HCT116 (cell line): ENCODE results near the gene TNN. TPM values are rescaled to one million over a fixed set of nuclear protein-coding genes. Genes with fewer than 3 reads are reported as not detected.

Experiments used
- ATAC-seq: fragments of 200-7000 bp; cut with Tn5 transposase; 2 replicates; pipeline ENCODE4 v1.9.1; 2020; ENCODE audit warnings: mild to moderate bottlenecking, moderate library complexity
- BruUV-seq: library from RNA; stranded (reverse); fragments of 400-500 nt; replicated peaks from 2 replicates; lab custom pipeline; 2021; lab: Mats Ljungman, UMichigan
- CTCF ChIA-PET: fragments of 300-600 bp; sonication (Branson Sonifier 250); formaldehyde crosslinking; loops from one replicate; lab custom pipeline; 2021; ENCODE audit warnings: antibody characterized with exemption; lab: Charles Lee
- POLR2A ChIA-PET: fragments of 300-600, 350-600 bp; sonication (Branson Sonifier 250); formaldehyde crosslinking; loops from one replicate; lab custom pipeline; 2021; ENCODE audit warnings: antibody characterized with exemption; lab: Charles Lee
- RAD21 ChIA-PET, 2 experiments: fragments of 300-600 bp; sonication (Branson Sonifier 250); formaldehyde crosslinking; loops; one replicate each; lab custom pipeline; 2023; ENCODE audit warnings: low total read pairs in 2 of 2; ENCODE audit not compliant: uncharacterized antibody in 2 of 2, unreplicated experiment in 2 of 2, low non-redundant PET in 1 of 2; lab: Charles Lee
- DNase-seq: peaks from one replicate; pipeline ENCODE4 v3.0.0-alpha.2; 2010; ENCODE audit warnings: low read depth, low spot score
- H2AFZ ChIP-seq: fragments of 200-600 bp; shearing (Covaris generic), sonication (generic); 2 replicates; pipeline ENCODE4 v1.6.1; 2017; ENCODE audit warnings: low read depth, mixed run types, mixed read lengths, antibody characterized with exemption, low read length; ENCODE audit not compliant: poor library complexity, severe bottlenecking
- H3K27ac ChIP-seq: 2 replicates; pipeline ENCODE4 v1.5.1; 2012; ENCODE audit warnings: low read depth, low read length
- H3K27me3 ChIP-seq: fragments of 200-600 bp; sonication (generic); 2 replicates; pipeline ENCODE4 v1.6.1; 2016; ENCODE audit warnings: mixed run types, low read length, mixed read lengths; ENCODE audit not compliant: insufficient read depth
- H3K36me3 ChIP-seq, 2 experiments: fragments of 200-500 bp in 1 of 2; fragments of 200-600 bp in 1 of 2; sonication (Bioruptor generic) in 1 of 2; sonication (generic) in 1 of 2; 2 replicates each; pipeline versions ENCODE4 v1.5.1 to v1.6.1; 2014 to 2016; ENCODE audit warnings: low read length in 2 of 2, inconsistent platforms in 1 of 2, mixed read lengths in 1 of 2, mixed run types in 1 of 2; ENCODE audit not compliant: insufficient read depth in 2 of 2, control insufficient read depth in 1 of 2
- H3K4me1 ChIP-seq, 2 experiments: fragments of 200-600 bp in 1 of 2; sonication (generic) in 1 of 2; 2 replicates each; pipeline versions ENCODE4 v1.5.1 to v1.6.1; 2012 to 2017; ENCODE audit warnings: low read length in 2 of 2, inconsistent platforms in 1 of 2, mild to moderate bottlenecking in 1 of 2, mixed read lengths in 1 of 2, mixed run types in 1 of 2, moderate library complexity in 1 of 2; ENCODE audit not compliant: insufficient read depth in 2 of 2, control insufficient read depth in 1 of 2
- H3K4me2 ChIP-seq: fragments of 200-600 bp; sonication (generic); 2 replicates; pipeline ENCODE4 v1.6.1; 2017; ENCODE audit warnings: mixed run types, low read length, mixed read lengths
- H3K4me3 ChIP-seq, 2 experiments: fragments of 200-600 bp in 1 of 2; sonication (generic) in 1 of 2; replicated peaks in 1 of 2; 2 replicates each; pipeline ENCODE4 v1.5.1; 2011 to 2016; ENCODE audit warnings: low read length in 2 of 2, control low read depth in 1 of 2, low read depth in 1 of 2, mild to moderate bottlenecking in 1 of 2, mixed read lengths in 1 of 2, mixed run types in 1 of 2
- H3K79me2 ChIP-seq: fragments of 200-600 bp; sonication (generic); 2 replicates; pipeline ENCODE4 v1.6.1; 2017; ENCODE audit warnings: mild to moderate bottlenecking, mixed run types, low read length, moderate library complexity, mixed read lengths; ENCODE audit not compliant: insufficient read depth
- H3K9ac ChIP-seq: fragments of 200-600 bp; sonication (generic); 2 replicates; pipeline ENCODE4 v1.6.1; 2016; ENCODE audit warnings: low read length, mixed read lengths
- H3K9me2 ChIP-seq: fragments of 200-600 bp; sonication (generic), shearing (Covaris generic); 2 replicates; pipeline ENCODE4 v1.6.1; 2017; ENCODE audit warnings: mixed run types, mild to moderate bottlenecking, moderate library complexity; ENCODE audit not compliant: insufficient read depth
- H3K9me3 ChIP-seq, 2 experiments: fragments of 200-500 bp in 1 of 2; fragments of 200-600 bp in 1 of 2; sonication (Bioruptor generic) in 1 of 2; sonication (generic) in 1 of 2; 2 replicates each; pipeline ENCODE4 v1.6.1; 2014 to 2017; ENCODE audit warnings: low read length in 2 of 2, mixed read lengths in 2 of 2, inconsistent platforms in 1 of 2, low read depth in 1 of 2, mild to moderate bottlenecking in 1 of 2, mixed run types in 1 of 2, moderate library complexity in 1 of 2; ENCODE audit not compliant: control insufficient read depth in 1 of 2, insufficient read depth in 1 of 2
- H4K20me1 ChIP-seq: fragments of 200-600 bp; sonication (generic), shearing (Covaris generic); 2 replicates; pipeline ENCODE4 v1.6.1; 2017; ENCODE audit warnings: mixed run types, mild to moderate bottlenecking, moderate library complexity; ENCODE audit not compliant: insufficient read depth
- CTCF ChIP-seq, 3 experiments: fragments of 200-600 bp in 1 of 3; sonication (generic) in 1 of 3; IDR thresholded peaks in 2 of 3; conservative IDR thresholded peaks in 1 of 3; 2 replicates each; pipeline ENCODE4 v1.5.1; 2012 to 2017; ENCODE audit warnings: low read depth in 2 of 3, low read length in 2 of 3, antibody characterized with exemption in 1 of 3, borderline replicate concordance in 1 of 3, control low read depth in 1 of 3, mild to moderate bottlenecking in 1 of 3, mixed read lengths in 1 of 3, mixed run types in 1 of 3, moderate library complexity in 1 of 3; ENCODE audit not compliant: insufficient read depth in 1 of 3
- EGR1 ChIP-seq: IDR thresholded peaks from 2 replicates; pipeline ENCODE4 v1.6.1; 2012; ENCODE audit warnings: low read depth
- FOSL1 ChIP-seq: IDR thresholded peaks from 2 replicates; pipeline ENCODE4 v1.6.1; 2012; ENCODE audit warnings: low read depth
- MAX ChIP-seq: IDR thresholded peaks from 2 replicates; pipeline ENCODE4 v1.6.1; 2012
- POLR2AphosphoS5 ChIP-seq: IDR thresholded peaks from 2 replicates; pipeline ENCODE4 v1.6.1; 2011; ENCODE audit warnings: mild to moderate bottlenecking, low read depth, low read length, moderate library complexity
- RAD21 ChIP-seq: IDR thresholded peaks from 2 replicates; pipeline ENCODE4 v1.6.1; 2012; ENCODE audit warnings: low read depth, mild to moderate bottlenecking
- YY1 ChIP-seq: IDR thresholded peaks from 2 replicates; pipeline ENCODE4 v1.6.1; 2011; ENCODE audit warnings: low read length, low read depth, moderate library complexity, mild to moderate bottlenecking; ENCODE audit not compliant: insufficient replicate concordance; ENCODE audit errors: extremely low read depth
- intact Hi-C: fragments of 100-400 bp; cut with micrococcal nuclease; formaldehyde crosslinking; loops from 2 replicates; pipeline ENCODE4 v1.10.0; 2022
- total RNA-seq: library from RNA; stranded (reverse); gene quantifications from one replicate; pipeline ENCODE4 v1.2.1, GENCODE V29; 2021; ENCODE audit not compliant: unreplicated experiment

TNN gene
- total RNA-seq, 1 experiment from 2014 or later: not detected

GRCh38 chr1:175154629-175155472, 87.2 kb downstream of the TNN start:
- Histone ChIP-seq H3K79me2 (no peaks in the 10 kb centered on the region), H3K27ac (no peak overlapping the region), H3K4me3 (no peak overlapping the region), H3K9me2 (no peaks in the 10 kb centered on the region), H3K27me3 (peaks cover 9% of the 10 kb centered on the region), H3K4me2 (no peak overlapping the region), H3K36me3 (peaks cover 4 to 5% of the 10 kb centered on the region in 2 experiments; a peak in 2 of 4 replicates), H3K9me3 (no peaks in the 10 kb centered on the region), H2AFZ (no peak overlapping the region), H3K4me1 (peaks cover 0 to 15% of the 10 kb centered on the region in 2 experiments; a peak in 2 of 4 replicates), H3K9ac (no peak overlapping the region), H4K20me1 (no peaks in the 10 kb centered on the region)
- ChIA-PET POLR2A (interaction anchor here (1.3 kb wide), 2 partner anchors 15 to 125 kb away, joined by 3 to 4 read pairs; no protein-coding TSS in a partner anchor), CTCF (interaction anchor here (0.6 to 6.0 kb wide), 28 partner anchors 9 to 1692 kb away, joined by 3 to 140 read pairs (median 4); no protein-coding TSS in a partner anchor), RAD21 (interaction anchor here (1.3 to 2.2 kb wide), 4 partner anchors 9 to 166 kb away, joined by 4 to 15 read pairs (median 8); no protein-coding TSS in a partner anchor)
- peak; percentile 56 for DNase-seq
- peak; percentile 65 for ATAC-seq
- BruUV-seq: no TSS peak
- intact Hi-C loops: loop anchor here (1.0 to 5.0 kb wide), 7 partner anchors 66 to 1537 kb away; partner anchors contain the start of gene TNR
- no peak for TF ChIP-seq EGR1
- no peak for TF ChIP-seq MAX
- TF ChIP-seq YY1: no peak
- TF ChIP-seq POLR2AphosphoS5: no peak
- no peak for TF ChIP-seq FOSL1
- peak; percentile 97 for TF ChIP-seq RAD21
- peak; percentile 83 to 95 (median 93) for TF ChIP-seq CTCF (IDR thresholded peaks at IDR 0.05 in 2 of 3, conservative IDR thresholded peaks at IDR 0.05 in 1 of 3; ENCODE audit: borderline replicate concordance in 1 of 3, insufficient read depth in 1 of 3, low read depth in 2 of 3, low read length in 2 of 3)
